ENCODE results near the gene TRPC3. TPM values are rescaled to one million over a fixed set of nuclear protein-coding genes. Genes with fewer than 3 reads are reported as not detected.

Gene TRPC3
- total RNA-seq, 1 donor from 2014 or later: 0.98 TPM

DNA sequence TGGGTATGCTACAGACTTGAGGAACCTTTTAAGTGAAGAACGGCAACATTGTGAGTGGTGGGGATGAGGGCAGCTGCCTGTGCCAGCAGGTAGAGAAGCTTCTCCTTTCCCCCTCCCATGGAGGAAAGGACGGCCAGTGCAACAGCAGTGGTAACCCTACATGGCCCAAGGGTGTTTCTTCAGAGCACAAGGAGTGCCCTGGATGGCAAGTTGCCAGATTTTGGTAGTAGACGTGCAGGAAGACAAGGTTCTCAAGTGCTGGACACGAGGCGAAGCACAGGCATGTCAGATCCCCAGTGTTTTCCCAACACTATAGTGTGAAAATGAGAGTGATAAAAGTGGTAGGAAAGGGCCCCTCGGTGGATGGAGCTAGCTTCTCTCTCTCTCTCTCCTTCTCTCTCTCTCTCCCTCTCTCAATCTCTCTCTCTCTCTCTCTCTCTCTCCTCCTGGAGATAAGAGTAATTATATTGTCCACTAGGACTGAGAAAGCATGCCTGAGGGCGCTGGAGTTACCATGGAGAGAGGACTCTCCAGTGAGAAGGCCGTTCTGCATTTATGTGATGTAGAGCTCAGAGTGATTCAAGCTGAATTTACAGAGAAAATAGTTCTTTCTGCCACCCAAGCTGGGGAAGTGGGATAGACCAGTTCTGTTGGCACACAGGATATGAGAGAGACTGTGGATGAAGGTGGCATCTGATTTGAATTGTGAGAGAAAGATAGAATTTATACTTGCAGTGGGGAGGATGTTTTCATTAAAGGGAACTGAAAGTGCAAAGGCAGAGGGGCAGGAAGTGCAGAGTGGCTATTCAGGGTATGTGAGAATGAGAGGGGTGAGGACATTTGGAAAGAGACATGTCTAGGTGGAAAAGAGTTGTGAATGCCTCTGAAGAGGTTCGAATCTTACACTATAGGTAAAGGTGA, 25.7 kb upstream of the TRPC3 start:
- H3K27ac ChIP-seq: no peak overlapping the region
- H3K4me1 ChIP-seq: no peaks in the 10 kb centered on the region
- no peaks in the 10 kb centered on the region for H3K9me3 ChIP-seq
- no peak for DNase-seq (ENCODE audit: extremely low spot score in 2 of 2)
- no peaks in the 10 kb centered on the region for H3K36me3 ChIP-seq
- no peaks in the 10 kb centered on the region for H3K27me3 ChIP-seq
- intact Hi-C loops (cut with DNase I): no loop called here
- no peak overlapping the region for H3K4me3 ChIP-seq
- TF ChIP-seq POLR2A (IDR thresholded peaks at IDR 0.05) (no peak), POLR2AphosphoS5 (IDR thresholded peaks at IDR 0.05; ENCODE audit: insufficient read depth in 1 of 2, low read depth in 1 of 2) (no peak)
- TF ChIP-seq, protein P1, sequence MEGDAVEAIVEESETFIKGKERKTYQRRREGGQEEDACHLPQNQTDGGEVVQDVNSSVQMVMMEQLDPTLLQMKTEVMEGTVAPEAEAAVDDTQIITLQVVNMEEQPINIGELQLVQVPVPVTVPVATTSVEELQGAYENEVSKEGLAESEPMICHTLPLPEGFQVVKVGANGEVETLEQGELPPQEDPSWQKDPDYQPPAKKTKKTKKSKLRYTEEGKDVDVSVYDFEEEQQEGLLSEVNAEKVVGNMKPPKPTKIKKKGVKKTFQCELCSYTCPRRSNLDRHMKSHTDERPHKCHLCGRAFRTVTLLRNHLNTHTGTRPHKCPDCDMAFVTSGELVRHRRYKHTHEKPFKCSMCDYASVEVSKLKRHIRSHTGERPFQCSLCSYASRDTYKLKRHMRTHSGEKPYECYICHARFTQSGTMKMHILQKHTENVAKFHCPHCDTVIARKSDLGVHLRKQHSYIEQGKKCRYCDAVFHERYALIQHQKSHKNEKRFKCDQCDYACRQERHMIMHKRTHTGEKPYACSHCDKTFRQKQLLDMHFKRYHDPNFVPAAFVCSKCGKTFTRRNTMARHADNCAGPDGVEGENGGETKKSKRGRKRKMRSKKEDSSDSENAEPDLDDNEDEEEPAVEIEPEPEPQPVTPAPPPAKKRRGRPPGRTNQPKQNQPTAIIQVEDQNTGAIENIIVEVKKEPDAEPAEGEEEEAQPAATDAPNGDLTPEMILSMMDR (IDR thresholded peaks at IDR 0.05): no peak

DNA sequence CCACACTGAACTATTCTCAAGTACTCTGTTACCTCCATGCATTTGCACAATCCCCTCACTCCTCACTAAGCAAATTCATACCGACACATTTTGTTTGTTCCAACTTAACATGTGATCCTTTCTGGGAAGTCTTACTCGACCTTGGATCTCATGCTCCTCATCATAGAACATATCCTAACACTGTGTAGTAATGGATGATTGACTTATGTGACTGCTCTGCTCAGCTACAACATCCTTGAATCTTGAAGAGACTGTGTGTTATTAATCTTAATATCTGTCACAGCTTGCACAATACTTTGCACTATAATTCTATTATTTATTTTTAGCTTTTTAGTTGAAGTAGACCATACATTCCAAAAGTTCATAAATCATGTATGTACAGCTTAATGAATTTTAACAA, 23.9 kb upstream of the TRPC3 start:
- no peaks in the 10 kb centered on the region for H3K36me3 ChIP-seq
- DNase-seq (ENCODE audit: extremely low spot score in 2 of 2): no peak
- no peak overlapping the region for H3K4me3 ChIP-seq
- intact Hi-C loops (cut with DNase I): no loop called here
- TF ChIP-seq POLR2A (IDR thresholded peaks at IDR 0.05): no peak
- no peak for TF ChIP-seq POLR2AphosphoS5 (IDR thresholded peaks at IDR 0.05; ENCODE audit: insufficient read depth in 1 of 2, low read depth in 1 of 2)
- TF ChIP-seq, protein P1 (IDR thresholded peaks at IDR 0.05): no peak
- H3K4me1 ChIP-seq: no peaks in the 10 kb centered on the region
- H3K27me3 ChIP-seq: no peaks in the 10 kb centered on the region
- no peak overlapping the region for H3K27ac ChIP-seq
- H3K9me3 ChIP-seq: no peaks in the 10 kb centered on the region

DNA sequence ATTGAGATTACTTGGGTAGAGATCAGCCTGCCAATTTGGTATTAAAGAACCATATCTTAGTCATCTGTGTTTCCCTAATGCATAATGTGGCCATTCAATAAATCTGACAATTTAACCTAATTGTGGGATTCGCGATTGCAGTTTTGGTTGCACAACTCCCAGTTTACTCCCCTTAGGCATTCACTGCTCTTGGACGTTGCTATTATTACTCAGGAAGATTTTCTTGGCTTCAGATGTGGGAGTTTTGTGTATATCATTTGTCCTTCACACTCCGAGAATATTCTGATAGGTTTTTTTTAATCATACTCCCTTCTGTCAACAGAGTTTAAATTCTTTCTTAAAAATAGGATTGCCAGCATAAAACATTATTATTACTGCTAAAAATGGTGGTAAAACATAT, 22.0 kb upstream of the TRPC3 start:
- Histone ChIP-seq H3K9me3 (no peaks in the 10 kb centered on the region), H3K4me3 (no peak overlapping the region), H3K27me3 (no peaks in the 10 kb centered on the region), H3K36me3 (no peaks in the 10 kb centered on the region), H3K4me1 (no peaks in the 10 kb centered on the region), H3K27ac (no peak overlapping the region)
- TF ChIP-seq POLR2AphosphoS5 (IDR thresholded peaks at IDR 0.05; ENCODE audit: insufficient read depth in 1 of 2, low read depth in 1 of 2) (no peak), POLR2A (IDR thresholded peaks at IDR 0.05) (no peak)
- TF ChIP-seq, protein P1 (IDR thresholded peaks at IDR 0.05): no peak
- intact Hi-C loops (cut with DNase I): no loop called here
- DNase-seq (ENCODE audit: extremely low spot score in 2 of 2): no peak

- Histone ChIP-seq H3K4me3 (no peak overlapping the region), H3K4me1 (no peaks in the 10 kb centered on the region), H3K27ac (no peak overlapping the region), H3K27me3 (no peaks in the 10 kb centered on the region), H3K36me3 (no peaks in the 10 kb centered on the region), H3K9me3 (no peaks in the 10 kb centered on the region)
- TF ChIP-seq POLR2AphosphoS5 (IDR thresholded peaks at IDR 0.05; ENCODE audit: insufficient read depth in 1 of 2, low read depth in 1 of 2): no peak
- TF ChIP-seq, protein P1 (IDR thresholded peaks at IDR 0.05): no peak
- no peak for TF ChIP-seq POLR2A (IDR thresholded peaks at IDR 0.05)
- intact Hi-C loops (cut with DNase I): no loop called here
- no peak for DNase-seq (ENCODE audit: extremely low spot score in 2 of 2)
Observed at GRCh38 chr4:121968859-121969258, 17.0 kb upstream of the TRPC3 start.

GRCh38 chr4:121964958-121965357, 13.1 kb upstream of the TRPC3 start:
- no peaks in the 10 kb centered on the region for H3K36me3 ChIP-seq
- intact Hi-C loops (cut with DNase I): no loop called here

More at GRCh38 chr4:121964958-121965357, 13.1 kb upstream of the TRPC3 start:
- Histone ChIP-seq H3K4me3 (no peak overlapping the region), H3K4me1 (no peaks in the 10 kb centered on the region), H3K9me3 (no peaks in the 10 kb centered on the region), H3K27ac (no peak overlapping the region), H3K27me3 (no peaks in the 10 kb centered on the region)
- no peak for DNase-seq (ENCODE audit: extremely low spot score in 2 of 2)
- no peak for TF ChIP-seq POLR2A (IDR thresholded peaks at IDR 0.05)
- no peak for TF ChIP-seq POLR2AphosphoS5 (IDR thresholded peaks at IDR 0.05; ENCODE audit: insufficient read depth in 1 of 2, low read depth in 1 of 2)
- TF ChIP-seq, protein P1 (IDR thresholded peaks at IDR 0.05): no peak

Data from vagina (tissue), 2 donors.